Fibroblast of skin of back (primary cell): Measurements from ENCODE around the gene FRK. TPM values are rescaled to one million over a fixed set of nuclear protein-coding genes. Genes with fewer than 3 reads are reported as not detected.
"Not testable (repeated sequence)": the region's sequence is repeated elsewhere in the genome, so short reads cannot be mapped to it uniquely, and the experiment has no call there.

Source experiments
- DNase-seq: peaks from one replicate; pipeline ENCODE4 v3.0.0-alpha.2; 2013
- polyA plus RNA-seq, 2 experiments: library from polyadenylated mRNA; unstranded; fragments of 120-200 nt; gene quantifications; one replicate each; pipeline ENCODE4 v1.2.1, GENCODE V29; 2013; ENCODE audit not compliant: insufficient read length in 2 of 2

The FRK gene, protein sequence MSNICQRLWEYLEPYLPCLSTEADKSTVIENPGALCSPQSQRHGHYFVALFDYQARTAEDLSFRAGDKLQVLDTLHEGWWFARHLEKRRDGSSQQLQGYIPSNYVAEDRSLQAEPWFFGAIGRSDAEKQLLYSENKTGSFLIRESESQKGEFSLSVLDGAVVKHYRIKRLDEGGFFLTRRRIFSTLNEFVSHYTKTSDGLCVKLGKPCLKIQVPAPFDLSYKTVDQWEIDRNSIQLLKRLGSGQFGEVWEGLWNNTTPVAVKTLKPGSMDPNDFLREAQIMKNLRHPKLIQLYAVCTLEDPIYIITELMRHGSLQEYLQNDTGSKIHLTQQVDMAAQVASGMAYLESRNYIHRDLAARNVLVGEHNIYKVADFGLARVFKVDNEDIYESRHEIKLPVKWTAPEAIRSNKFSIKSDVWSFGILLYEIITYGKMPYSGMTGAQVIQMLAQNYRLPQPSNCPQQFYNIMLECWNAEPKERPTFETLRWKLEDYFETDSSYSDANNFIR
- polyA plus RNA-seq (2013, experiment 1 of 2; ENCODE audit: insufficient read length) = 0.06 TPM
- polyA plus RNA-seq (2013, experiment 2 of 2; ENCODE audit: insufficient read length) = 0.10 TPM

- peak; percentile 36 for DNase-seq
Measured at GRCh38 chr6:116060572-116061283, at the start of gene FRK. Gene FRK, minus strand, starts transcription at chr6:116060891. Its CDS starts 580 bp downstream, at chr6:116060311.

- DNase-seq = no peak
Measured at GRCh38 chr6:116108836-116109235, 48.1 kb upstream of the FRK start.

GRCh38 chr6:116106146-116106545, 45.5 kb upstream of the FRK start:
- DNase-seq = no peak

DNA sequence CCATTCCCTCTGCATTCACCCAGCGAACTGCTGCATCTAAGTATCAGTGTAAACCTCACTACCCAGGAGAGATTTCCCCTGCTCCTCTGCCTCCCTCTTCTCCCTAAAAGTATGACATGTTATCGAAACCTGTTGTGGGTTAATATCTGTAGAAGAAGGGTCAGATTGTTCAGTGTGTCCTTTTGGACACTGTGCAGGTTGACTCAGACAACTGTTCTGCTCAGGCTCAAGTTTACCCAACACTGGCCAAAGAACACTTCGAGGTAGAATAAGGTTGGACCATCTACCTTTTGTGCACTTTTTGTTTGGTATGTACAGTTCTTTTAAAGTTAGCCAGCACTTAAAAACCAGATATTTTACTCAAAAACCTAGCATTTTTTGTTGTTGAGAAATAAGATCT, 44.6 kb upstream of the FRK start:
- no peak for DNase-seq

GRCh38 chr6:116104636-116105035, 43.9 kb upstream of the FRK start:
- DNase-seq = no peak

GRCh38 chr6:116102873-116103272, 42.2 kb upstream of the FRK start:
- no peak for DNase-seq

- DNase-seq = no peak
Measured at GRCh38 chr6:116101790-116102189, 41.1 kb upstream of the FRK start.

- no peak for DNase-seq
Measured at GRCh38 chr6:116101302-116101718, 40.6 kb upstream of the FRK start.

GRCh38 chr6:116100419-116101301, 40.0 kb upstream of the FRK start, which contains the start of gene NT5DC1:
Gene NT5DC1, plus strand, starts transcription at chr6:116100853. Its CDS starts 78 bp downstream, at chr6:116100931.
- DNase-seq = peak; percentile 69

DNA sequence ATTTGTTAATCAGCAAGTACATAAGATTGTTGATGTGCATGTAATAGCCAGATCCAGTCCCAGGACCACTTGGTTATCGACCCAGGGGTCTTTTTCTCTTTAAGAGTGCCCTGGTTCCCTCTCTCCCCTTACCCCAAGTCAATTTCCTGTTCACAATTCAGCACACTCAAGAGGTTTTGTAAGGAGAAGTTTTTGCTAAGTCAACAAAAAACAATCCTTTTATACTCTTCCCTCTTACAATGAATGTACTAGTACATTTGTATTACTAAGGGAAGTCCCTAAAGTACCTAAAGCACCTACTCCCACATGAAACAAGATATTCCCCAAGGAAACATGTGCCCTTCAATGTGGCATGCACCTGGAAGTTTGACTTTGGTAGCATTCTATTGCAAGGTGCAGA, 38.3 kb upstream of the FRK start:
- no peak for DNase-seq

GRCh38 chr6:116096979-116097816, 36.5 kb upstream of the FRK start:
- peak; percentile 23 for DNase-seq

DNA sequence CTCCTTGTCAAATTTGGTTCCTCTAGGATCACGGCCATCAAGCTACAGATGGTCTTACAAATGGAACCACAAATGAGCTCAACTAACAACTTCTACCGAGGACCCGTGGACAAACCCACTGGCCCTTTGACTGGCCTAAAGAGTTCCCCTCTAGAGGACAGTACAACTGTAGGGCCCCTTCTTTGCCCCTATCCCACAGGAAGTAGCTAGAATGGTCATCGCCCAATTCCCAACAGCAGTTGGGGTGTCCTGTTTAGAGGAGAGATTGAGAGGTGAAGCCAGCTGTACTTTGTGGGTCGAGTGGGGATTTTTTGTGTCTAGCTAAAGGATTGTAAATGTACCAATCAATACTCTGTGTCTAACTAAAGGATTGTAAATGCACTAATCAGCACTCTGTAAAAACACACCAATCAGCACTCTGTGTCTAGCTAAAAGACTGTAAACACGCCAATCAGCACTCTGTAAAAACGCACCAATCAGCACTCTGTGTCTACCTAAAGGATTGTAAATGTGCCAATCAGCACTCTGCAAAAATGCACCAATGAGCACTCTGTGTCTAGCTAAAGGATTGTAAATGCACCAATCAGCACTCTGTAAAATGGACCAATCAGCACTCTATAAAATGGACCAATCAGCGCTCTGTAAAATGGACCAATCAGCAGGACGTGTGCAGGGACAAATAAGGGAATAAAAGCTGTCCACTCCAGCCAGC, 35.5 kb upstream of the FRK start:
- DNase-seq = not testable (repeated sequence)

DNA sequence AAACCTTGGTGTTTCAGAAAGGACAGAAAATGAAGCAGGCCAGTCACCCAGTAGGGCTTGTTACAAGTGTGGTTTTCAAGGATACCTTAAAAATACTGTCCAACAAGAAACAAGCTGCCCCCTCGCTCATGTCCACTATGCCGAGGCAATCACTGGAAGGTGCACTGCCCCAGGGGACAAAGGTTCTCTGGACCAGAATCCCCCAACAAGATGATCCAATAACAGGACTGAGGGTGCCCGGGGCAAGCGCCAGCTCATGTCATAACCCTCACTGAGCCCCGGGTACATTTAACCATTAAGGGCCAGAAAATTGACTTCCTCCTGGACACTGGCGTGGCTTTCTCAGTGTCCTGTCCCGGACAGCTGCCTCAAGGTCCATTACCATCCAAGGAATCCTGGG, 33.4 kb upstream of the FRK start:
- DNase-seq = no peak

DNA sequence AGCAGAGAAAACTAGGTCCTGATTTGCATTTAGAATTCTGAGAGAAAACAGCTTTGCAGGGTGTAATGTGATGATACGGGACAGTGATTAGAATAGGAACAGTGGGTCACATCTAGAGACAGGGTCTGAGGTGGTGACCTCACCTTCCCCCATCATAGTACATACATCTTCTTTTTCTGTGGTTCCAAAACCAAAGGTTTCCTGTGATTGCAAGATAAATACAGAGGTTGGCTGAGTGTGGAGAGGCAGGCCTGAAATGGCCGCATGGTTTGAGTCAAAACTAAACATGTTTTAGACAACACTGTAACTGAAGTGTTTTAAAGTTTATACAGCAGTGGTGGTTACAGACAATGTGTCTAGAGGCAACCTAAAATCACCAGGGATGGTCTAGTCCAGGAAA, 29.6 kb upstream of the FRK start:
- DNase-seq = no peak

DNA sequence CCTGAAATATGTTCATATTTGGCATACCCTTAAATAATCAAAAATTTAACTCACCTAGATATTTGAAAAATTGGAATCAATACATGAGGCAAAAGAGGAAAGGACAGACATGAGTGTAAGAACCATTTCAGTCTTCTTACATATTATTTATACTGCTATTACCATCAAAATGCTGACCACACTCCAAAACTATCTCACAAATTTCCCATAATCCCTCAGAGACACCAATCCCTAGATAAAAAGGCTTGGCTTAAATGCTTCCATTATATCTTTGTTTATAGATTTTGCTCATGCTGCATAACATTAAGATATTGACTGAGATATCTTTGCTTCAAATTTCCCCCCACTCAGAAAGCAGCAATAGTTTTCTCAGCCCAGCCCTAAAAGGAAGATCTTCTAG, 28.3 kb upstream of the FRK start:
- peak; percentile 40 for DNase-seq

GRCh38 chr6:116087437-116088027, 26.8 kb upstream of the FRK start:
- peak; percentile 74 for DNase-seq

DNA sequence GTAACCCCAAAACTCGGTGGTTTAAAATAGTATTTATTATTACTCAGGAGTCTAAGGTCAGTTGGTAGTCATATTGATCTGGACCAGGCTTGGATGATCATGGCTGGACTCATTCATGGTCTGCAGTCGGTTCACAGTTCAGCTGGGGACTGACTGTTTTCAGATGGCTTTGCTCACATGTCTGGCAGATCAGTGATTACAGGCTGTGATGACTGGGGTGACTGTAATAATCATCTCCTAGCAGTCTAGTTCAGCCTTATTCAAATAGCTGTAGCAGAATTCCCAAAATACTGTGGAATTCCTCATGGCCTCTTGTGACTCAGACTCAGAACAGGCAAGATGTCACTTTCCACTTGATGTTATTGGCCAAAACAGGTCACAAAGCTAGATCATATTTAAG, 23.6 kb upstream of the FRK start:
- DNase-seq = peak; percentile 26

DNA sequence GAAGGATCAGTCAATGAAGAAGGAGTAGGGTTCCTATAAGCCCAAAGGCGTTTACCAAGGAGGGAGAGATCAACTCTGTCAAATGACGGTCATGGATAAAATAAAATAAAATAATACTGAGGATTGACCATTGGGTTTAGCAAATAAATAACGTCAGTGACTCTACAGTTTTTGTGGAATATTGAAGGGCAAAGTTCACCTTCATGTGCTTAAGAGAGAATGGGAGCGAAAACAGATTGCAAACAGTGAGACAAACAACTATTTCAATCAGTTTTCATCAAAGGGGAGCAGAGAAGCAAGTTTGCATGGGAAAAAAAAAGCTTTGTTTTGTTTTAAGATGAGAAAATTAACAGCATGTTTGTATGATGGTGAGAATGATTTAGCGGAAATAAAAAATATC, 22.4 kb upstream of the FRK start:
- DNase-seq = no peak

DNA sequence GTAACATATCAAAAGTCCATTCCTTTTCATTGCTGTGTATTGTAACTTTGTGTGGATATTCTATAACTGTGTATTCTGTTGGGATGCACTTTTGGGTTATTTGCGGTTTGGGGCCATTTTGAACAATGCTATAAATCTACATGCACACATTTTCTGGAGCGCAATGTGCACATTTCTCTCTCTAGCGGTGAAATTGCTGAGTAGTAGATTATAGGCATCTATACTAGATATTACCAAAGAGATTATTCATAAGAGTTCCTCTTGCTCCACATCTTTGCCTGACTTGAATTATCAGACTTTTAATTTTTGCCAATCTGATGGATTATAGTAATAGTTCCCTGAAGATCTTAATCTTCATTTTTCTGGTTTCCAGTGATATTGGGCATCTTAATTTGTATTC, 18.3 kb upstream of the FRK start:
- DNase-seq = no peak

DNA sequence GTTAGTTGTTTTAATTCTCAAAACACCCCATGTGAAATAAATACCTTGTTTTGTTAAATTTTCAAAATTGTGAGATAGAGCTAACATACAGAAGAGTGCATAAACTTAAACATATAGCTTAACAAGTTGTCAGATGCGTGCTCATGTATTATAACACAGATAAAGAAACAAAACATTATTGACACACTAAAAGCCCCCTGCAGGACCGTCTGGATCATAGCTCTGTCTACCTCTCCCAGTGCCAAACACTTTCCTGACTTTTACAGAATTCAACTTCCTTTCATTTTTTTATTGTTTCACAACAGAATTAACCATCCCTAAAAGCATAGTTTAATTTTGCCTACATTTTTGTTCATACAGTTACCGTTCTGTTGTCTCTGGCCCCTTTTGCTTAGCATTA, 17.8 kb upstream of the FRK start:
- DNase-seq = no peak
